NCI-H2029 treated with DMSO at 0.1 percent for 48 hours (cell line): ENCODE results near the gene ZNF416.
A peak's percentile ranks its signal among the peaks of the same experiment; 100 is the strongest.

Experiments
- DNase-seq: peaks from one replicate; lab custom pipeline; 2025; lab: John Stamatoyannopoulos, UW

The ZNF416 gene

DNA sequence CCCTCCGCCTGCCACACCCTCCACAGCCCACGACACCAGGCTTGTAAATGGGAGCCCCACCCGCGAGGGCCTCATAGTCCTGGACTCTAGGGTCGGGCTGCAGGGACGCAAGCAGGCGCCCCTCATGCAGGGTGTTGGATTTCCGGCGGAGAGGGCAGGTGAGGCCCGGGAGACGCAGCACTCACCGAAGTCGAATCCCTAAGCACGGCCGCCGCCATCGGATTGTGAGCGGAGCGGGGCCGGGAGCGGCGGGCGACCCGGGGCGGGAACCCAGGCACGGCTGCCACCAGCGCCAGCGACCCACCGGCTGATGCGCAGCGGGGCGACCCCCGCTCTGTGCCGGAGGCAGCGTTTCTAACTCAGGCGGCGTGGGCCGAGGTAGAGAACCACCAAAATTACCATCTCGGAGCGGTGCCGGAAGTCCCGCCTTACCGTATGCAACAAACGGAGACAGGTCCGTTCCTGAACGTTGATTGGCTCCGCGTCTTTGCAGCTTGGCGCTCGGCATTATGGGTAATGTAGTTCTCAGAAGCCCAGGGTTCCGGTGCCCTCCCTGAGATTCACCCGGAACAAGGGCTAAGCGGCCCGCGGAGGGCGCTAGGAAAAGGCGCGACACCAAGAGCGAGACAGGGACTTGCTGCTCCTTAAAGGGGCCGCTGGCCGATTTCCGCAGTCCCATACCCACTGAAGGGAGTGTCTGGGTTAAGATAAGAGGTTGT lies at the start of gene ZNF416:
ZNF416 (minus strand) TSS at position 425 of the 719 bp plus-strand sequence; CDS start at position 218, 207 bp downstream.
- peak; percentile 91 for DNase-seq

DNA sequence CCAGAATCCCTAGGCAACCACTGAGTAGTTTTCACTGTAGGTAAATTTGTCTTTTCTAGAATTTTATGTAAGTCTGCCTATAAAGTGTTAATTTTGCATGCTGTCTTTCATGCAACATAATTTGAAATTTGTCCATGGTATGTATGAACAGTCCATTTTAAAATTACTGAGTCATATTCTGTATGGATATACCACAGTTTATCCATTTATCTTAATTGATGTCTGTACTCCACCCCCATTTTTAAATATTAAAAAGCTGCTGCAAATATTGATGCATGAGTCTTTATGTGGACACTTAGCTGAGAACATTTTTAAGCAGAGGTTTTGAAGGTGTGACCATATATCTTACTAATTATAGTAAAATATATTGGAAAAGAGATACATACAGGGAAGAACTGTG lies 44.4 kb upstream of the ZNF416 start:
- DNase-seq, result no peak

DNA sequence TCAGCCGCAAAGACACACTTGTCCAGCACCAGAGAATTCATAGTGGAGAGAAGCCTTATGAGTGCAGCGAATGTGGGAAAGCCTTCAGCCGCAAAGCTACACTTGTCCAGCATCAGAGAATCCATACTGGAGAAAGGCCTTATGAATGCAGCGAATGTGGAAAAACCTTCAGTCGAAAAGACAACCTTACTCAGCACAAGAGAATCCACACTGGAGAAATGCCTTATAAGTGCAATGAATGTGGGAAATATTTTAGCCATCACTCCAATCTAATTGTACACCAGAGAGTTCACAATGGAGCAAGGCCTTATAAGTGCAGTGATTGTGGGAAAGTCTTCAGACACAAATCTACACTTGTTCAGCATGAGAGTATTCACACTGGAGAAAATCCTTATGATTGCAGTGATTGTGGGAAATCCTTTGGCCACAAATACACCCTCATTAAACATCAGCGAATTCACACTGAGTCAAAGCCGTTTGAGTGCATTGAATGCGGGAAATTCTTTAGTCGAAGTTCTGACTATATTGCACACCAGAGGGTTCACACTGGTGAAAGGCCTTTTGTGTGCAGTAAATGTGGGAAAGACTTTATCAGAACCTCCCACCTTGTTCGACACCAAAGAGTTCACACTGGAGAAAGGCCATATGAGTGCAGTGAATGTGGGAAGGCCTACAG lies 42.1 kb upstream of the ZNF416 start:
- no peak for DNase-seq

DNA sequence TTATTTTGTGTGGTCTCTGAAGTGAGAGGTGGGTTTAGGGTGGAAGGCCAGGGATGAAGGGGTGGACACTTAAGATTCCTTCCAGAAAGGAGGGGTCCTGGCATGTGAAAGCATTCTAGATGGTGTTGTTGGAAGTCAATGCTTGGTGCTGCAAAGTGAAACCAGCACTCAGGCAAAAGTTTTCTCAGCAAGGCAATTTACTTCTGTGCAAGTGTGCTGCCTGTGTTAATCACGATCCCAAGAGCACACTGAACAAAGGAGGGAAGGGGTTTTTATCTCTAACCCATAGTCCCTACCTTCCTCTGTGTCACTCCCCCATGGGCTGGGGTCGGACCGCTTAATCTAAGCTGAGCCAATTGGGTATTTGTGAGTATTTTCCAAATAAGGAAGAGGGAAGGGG lies 36.6 kb upstream of the ZNF416 start:
- DNase-seq, result no peak

DNA sequence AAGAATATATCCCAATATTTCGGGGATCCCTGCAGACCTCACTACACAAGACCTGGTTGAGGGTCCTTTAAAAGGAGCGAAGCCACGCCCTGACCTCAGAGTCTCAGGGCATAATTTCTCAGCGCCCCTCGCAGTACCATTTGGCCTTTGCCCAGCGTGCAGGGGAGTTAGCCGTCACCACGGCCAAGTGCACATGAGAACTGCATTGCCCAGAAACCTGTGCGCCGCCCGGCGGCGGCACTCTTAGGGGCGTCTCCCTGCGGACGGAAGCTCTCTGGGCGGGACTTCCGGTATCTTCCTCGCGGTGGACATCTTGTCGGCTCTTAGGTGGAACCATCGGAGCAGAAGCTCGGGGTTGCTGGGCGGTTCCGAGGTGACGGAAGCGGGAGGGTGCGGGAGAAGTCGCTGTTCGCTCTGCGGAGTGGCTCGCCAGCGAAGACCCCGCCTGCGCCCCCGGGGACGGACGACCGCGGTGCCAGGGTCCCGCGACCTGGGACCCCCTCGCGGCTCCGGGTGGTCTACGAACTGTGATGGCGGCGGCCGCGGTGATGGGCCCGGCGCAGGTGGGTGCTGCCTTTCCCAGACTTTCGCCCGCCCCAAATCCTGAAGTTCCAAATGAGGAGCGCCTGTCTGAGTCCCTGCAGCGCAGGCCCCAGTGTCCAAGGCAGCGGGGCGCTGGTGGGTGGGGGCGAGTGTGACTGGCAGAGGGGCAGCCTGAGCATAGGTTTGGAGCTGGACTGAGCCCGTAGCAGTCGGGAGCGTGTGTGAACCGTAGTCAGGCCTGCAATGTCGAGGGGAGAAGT lies 35.4 kb upstream of the ZNF416 start, which contains the start of gene ZNF134:
ZNF134 (plus strand) TSS at position 302 of the 803 bp plus-strand sequence. CDS start 5,227 bp downstream, outside the sequence.
- DNase-seq, result peak; percentile 52

DNA sequence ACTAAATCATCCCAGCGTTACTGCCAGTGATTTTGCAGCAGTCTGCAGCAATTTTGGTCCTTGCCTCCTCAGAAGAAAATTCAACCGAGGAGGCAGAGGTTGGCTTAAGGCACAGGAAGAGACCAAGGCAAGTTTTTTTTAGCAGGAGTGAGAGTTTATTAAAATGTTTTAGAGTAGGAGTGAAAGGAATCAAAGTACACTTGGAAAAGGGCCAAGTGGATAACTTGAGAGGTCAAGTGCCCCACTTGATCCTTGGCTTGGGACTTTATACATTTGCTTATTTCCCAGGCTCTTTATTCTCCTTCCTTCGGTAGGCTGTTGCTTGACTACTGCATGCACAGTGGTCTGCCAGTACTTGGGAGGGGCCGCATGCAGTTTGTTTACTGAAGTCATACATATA lies 32.4 kb upstream of the ZNF416 start:
- no peak for DNase-seq

DNA sequence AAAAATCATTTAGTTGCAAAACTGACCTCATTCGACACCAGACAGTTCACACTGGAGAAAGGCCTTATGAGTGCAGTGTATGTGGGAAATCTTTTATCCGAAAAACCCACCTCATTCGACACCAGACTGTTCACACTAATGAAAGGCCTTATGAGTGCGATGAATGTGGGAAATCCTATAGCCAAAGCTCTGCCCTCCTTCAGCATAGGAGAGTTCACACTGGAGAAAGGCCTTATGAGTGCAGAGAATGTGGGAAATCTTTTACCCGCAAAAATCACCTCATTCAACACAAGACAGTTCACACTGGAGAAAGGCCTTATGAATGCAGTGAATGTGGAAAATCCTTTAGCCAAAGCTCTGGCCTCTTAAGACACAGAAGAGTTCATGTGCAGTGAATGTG lies 28.2 kb upstream of the ZNF416 start:
- no peak for DNase-seq

DNA sequence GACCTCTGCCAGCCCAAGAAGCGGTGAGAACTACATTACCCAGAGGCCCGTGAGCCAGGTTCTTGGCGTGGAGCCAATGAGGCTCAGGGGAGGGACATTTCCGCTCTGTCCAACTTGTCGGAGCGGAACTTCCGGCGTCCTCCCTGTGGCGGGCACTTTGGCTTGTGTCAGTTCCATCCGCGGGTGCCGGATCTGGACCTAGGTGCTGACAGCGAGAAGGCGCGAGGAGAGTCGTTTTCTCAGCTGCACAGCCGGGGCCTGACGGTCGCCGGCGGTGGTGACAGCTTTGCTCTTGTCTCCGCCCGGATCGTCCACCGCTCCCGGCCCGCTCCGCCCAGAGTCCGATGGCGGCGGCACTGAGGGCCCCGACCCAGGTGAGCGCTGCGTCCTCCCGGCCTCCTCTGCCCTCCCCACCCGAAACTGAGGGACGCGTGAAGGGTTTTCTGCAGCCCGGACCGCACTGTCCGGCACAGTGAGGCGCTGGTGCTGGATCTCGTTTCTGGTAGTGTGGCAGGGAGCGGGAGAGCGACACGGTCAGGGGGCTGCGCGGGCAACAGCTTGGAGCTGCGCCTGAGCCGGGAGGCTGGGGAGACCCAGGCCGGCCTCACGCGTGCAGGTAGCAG lies 21.2 kb upstream of the ZNF416 start, which contains the start of gene ZNF530:
ZNF530 (plus strand) TSS at position 125 of the 623 bp plus-strand sequence. CDS start 4,461 bp downstream, outside the sequence.
- peak; percentile 72 for DNase-seq

DNA sequence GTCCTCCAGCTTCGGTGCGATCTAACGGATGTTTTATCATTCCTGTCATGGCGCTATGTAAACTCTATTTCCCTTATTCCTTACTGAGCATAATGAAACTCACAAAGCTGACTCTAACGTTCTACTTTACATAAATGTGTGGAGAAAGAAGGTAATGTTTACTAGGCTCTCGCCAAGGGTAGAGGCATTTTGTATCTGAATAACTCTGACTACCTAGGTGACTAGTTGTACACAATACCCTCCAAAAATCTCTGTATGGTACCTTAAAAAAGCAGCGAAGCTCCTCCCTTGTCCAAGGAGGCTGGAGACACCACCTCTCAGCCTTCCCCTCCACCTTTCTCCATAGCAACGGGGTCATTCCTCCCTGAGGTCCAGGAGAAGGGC lies 20.7 kb upstream of the ZNF416 start:
- no peak for DNase-seq

DNA sequence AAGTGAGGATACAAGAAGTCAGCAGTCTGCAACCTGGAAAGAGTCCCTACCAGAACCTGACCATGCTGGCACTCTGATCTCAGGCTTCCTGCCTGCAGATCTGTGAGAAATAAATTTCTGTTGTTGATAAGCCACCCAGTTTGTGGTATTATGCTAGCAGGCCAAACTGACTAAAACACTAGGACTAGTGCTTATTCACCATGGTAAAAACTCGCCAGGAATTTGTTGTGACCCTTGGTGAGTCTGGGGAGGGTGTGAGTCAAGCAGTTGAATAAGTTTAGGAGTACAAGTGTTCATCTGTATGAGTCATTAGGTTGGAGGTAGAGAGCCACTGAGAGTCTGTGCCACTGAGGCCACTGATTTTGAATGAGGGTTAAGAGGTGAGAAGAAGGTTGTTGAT lies 8.8 kb upstream of the ZNF416 start:
- no peak for DNase-seq

DNA sequence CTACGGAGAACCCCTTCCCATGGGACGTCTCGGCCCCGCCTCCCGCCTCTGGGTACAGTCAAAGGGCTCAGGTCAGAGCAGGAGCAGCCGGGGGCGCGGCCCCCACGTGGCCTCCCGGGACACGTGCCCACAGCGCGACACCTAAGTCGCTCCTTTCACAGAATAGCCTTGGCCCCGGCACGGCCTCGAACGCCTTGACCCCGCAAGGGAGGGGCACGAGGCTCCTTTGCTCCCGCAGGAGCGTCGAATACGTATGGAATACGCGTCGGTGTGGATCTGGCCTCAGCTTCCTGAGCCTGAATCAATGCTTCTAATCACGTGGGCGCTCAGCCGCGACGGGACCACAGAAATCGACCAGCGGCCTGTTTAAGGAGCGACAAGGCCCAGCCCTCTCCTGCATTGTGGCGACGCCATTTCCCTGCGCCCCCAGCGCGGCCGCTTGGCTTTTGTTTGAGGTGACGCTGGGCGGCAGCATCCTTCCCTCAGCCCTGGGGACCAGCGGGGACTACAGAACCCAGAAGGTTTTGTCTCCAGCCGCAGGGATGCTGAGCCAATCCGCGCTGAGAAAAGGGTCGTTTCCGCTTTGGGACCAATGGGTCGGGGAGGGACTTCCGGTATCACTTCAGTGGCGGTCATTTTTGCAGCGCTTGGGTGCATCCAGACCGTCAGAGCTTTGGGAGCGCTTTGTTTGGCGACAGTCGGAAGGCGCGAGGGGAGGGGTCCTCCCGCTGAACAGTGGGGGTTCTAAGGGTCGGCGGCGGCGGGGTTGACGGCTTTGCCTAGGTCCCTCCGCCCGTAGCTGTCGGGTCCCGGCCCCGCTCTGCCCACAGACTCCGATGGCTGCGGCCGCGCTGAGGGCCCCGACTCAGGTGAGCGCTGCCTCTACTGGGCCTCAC lies 5.1 kb upstream of the ZNF416 start, which contains the start of gene ZIK1:
ZIK1 (plus strand) TSS at position 625 of the 896 bp plus-strand sequence; CDS start at position 837, 212 bp downstream.
- no peak for DNase-seq

DNA sequence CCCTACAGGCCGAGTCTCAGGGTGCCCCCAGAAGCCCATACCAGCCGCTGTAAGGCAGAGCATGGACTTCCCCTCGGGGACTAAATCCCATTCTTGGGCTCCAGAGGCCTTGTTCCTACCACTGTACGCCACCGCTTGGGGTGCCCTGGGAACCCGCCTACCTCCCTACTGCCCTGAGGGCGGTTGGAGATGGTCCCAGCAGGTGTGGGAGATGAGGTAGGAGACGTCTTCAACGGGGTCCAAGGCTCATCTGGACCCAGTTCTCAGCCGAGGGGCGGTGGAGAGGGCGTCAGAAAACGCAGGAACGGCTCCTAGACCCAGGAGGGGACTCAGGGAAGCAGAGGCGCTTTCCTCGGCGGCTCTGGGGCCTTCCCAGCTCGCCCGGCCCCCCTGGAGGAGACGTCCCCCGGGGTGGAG lies 4.4 kb upstream of the ZNF416 start:
- no peak for DNase-seq

DNA sequence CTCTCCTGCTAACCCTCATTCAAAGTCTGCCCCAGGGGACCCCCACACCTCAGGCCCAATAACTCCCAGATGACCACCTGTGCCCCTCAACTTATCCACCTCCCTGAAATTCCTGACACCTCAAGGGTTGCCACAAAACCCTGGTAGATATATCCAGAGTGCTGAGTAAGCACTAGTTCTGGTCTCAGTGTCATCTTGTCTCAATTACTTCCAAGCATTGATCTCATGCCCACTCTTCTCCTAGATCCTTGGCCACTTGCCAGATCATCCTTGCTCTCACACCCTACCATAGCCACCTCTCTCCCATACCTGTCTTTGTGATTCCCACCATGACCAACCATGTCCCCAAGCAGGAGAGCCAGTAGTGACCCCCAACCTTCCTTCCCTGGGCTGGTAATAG lies 2.0 kb downstream of the ZNF416 start:
- DNase-seq, result no peak

DNA sequence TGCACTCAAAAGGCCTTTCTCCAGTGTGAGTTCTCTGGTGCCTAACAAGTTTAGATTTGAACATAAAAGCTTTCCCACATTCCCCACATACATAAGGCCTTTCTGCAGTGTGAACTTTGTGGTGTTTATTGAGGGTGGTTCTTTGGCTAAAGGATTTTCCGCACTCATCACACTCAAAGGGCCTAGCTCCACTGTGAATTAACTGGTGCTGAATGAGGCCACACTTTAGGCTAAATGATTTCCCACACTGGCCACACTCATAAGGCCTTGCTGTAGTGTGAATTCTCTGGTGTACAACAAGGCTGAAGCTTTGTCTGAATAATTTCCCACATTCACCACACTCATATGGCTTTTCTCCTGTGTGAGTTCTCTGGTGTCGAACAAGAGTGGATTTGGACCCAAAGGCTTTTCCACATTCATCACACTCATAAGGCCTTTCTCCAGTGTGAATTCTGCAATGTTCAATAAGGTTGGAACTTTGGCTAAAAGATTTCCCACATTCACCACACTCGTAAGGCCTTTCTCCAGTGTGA lies 6.2 kb downstream of the ZNF416 start:
- DNase-seq, result no peak

DNA sequence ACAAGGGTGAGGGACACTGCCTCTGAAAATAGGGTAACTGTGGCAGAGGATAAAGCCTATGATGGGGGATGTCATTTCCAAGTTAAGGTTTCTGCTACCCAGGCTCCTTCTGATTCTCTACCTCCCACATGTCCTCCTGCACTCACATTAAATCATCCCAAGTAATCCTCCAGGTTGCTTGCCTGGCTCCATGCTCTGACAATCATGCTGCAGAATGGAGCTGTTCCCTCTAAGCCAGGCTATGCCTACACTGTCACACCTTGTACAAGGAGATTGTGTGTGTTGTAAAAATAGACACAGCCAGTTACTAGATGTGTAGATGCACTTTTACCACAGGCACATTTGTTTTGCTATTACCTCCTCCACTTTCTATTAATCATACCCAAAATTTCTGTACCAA lies 8.0 kb downstream of the ZNF416 start:
- no peak for DNase-seq

DNA sequence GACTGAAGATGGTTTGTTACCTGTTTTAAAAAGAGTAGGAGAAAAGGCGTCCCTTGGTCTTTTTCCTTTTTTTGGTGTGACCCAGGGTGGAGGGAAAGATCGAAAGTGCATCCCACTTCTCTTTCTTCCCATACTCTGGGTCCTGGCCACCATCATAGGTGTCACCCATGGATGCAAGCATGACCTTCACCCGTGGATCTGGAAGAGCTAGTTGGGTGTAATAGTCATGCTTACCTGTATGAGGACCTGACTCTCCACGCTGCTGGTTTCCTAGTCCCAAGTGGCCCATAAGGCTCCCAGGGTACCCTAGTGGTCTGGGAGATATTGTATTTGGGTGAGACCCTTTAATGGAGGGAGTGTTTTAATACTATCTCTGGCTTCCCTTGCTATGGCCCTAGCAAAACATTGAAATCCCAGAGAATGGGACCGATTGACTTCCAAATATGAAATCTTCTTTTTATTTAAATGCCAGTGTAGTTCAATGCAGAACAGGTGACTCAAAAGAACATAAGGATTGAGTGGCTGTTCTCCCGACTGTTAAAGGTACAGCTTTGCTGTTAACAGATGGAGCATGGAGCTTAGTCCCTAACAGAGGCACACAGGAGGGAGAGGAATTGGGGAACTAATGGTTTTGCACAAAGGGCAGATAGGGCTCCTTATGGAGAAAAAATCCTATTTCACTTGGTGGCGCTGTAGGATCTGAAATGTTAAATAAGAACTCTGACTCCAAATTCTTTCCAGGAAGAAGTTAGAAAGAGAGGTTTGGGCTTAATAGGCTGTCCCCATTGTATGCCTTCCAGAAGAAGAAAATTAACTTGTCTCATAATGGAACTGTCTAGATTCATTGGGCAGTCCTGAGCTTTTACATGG lies 12.1 kb downstream of the ZNF416 start:
- DNase-seq, result no peak

DNA sequence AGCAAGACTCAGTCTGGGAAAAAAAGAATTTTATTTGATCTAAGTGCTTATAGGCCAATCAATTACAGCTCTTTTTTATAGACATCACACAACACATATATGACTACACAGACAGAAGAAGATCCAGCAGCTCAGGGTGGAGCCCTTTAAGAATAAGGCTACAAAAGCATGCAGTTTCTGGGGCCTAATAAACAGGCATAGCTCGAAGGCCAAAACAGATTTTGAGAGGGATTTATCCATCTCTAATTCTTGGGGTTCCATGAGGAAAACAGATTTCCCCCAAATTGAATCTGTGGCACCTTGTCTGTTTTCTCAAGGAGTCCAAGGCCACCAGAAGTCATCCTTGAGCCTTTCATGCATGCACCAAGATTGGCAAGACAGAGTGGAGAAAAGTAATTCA lies 15.2 kb downstream of the ZNF416 start:
- DNase-seq, result no peak

DNA sequence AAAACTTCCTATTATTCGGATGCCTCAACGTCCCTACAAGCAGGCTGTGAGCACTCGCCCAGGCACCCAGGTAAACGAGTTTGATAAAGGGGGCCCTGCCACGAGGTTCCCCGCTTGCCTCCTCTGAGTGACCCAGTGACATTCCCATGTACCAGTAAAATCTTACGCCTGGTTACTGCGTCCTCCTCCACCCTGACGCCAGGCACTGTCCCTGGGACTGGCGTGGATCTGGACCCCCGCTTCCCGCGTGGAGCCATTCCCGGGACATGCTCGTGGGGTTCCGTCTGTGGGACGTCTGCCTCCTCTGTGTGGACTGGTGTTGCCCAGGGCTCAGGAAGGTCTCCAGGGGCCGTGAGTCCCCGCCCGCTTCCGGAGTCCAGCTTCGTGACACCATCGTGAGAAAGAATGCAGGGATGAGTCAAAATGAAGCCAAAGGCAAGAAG lies 18.6 kb downstream of the ZNF416 start:
- DNase-seq, result no peak

DNA sequence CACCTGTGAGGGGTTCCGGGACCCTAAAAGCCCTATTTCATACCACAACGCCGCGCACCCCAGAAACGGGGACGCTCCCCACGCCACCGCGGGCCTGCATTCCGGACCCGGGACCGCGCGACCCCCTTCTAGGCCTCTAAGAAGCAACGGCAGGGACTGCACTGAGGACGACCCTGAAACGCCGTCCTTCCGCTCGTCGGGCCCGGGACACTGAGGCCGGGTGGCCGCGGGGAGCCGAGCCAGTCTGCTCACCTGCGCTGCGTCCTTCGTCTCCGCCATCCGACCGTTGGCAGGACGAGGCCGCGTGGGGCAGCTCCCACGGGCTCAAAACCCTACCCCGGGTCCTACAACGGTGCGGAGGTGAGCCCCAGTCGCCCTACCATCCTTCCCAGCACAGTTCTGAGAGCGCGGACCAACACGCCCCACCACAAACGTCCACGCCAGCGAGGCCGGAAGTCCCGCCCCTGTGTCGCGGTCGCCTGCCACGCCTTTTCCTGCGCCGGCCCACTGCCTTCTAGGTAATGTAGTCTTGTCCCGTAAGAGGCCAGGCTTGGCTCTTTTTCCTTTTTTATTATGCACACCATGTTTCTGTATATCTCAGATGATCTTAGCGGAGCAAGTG lies 19.2 kb downstream of the ZNF416 start, which contains the start of gene ZNF550:
ZNF550 (minus strand) TSS at position 460 of the 622 bp plus-strand sequence; CDS start at position 279, 181 bp downstream.
- peak; percentile 48 for DNase-seq
